HG02840 (cell line): ENCODE measurements around the gene WWC1.

Experiments used
- ATAC-seq: cut with Tn5 transposase; IDR thresholded peaks from one replicate; pipeline ENCODE4 v1.9.1; 2021; ENCODE audit warnings: mild to moderate bottlenecking, moderate library complexity, moderate number of reproducible peaks; ENCODE audit not compliant: unreplicated experiment, low FRiP score

The WWC1 gene

GRCh38 chr5:168401880-168402279, 110.4 kb downstream of the WWC1 start:
- no peak for ATAC-seq

DNA sequence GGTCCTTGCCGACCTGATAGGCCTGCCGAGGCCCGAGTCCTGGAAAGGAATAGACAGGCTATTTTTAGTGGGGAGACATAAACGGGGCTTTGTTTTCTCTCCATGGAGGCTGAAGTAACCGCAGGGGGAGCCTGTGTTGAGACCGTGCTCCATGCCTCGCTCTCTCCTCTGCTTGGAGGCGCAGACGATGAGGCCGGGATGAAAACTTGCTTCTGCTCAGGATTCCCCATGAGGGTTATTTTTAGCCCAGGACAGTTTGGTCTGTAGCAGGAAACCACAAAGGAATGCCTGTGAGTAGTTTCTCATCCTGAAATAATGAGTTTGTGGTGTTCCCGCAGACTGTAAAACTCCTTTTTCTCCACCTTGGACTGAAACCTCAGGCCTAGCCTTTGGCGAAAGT, 112.9 kb downstream of the WWC1 start:
- no peak for ATAC-seq

GRCh38 chr5:168407211-168407610, 115.8 kb downstream of the WWC1 start:
- ATAC-seq: no peak

DNA sequence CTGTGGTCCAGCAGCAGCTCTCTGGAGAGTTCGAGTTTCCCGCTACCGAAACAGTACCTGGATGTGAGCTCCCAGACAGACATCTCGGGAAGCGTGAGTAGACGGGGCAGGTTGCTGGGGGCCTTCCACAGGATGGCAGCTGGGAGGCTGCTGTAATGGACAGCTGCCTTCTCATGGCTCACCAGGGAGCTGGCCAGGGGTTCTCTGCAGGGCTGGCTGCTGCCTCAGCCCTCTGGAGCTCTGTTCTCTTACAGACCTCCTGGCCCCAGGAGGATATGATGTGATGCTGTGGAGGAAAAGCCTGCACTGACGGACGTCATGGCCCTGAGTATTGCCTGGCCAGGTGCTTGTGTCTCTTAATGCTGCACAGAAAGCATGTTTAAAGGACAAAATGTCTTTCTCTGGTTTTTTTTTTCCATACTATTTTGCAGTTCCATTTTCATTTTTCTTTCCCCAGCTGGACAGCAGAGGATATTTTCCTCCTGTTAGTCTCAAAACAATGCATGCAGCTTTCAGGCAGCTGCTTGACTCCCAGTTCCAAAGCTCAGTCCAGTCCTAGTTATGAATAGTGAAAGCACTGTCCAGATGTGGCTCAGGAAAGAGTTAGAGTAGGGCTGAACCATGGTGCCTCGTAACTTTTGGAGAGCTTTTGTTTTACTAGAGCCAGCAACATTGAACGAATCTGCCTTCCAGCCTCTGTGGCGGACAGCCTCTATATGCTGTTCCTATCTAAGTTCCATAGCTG, 117.3 kb downstream of the WWC1 start:
- ATAC-seq: no peak

DNA sequence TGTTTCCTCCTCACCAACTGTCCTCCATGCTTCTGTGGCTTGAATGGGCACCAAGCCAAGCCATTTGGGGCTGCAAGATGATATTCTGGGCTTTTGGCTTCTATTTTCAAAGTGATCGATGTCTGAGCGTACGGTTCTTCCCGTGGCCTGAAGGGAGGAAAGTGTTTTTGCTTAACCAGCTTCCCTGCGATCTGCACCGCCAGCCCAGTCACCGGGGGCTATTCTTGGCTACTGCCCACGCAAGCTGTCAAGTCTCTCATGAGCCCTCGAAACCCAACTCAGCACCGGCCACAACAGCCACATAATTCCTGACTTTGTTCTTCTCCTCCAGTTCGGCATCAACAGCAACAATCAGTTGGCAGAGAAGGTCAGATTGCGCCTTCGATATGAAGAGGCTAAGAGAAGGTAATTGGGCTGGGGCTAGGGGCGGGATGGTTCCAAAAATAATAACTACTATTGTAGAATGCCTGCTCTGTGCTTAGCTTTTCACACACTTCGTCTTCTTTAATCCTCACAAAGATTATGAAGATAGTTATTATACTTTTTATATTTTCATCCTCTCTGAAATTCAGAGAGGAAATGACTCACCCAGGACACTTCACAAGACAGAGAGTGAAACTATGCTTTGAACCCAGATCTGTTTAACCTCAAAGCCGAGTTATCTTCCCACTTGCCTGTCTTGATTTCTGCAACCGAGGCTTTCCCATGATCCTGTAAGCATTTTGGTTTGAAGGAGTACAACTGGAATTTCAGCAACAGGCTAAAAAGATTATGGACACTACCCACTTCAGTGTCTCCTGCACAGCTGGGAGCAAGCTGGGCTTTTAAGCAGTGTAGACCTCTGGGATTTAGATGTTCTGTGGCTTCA, 118.4 kb downstream of the WWC1 start:
- ATAC-seq: no peak

DNA sequence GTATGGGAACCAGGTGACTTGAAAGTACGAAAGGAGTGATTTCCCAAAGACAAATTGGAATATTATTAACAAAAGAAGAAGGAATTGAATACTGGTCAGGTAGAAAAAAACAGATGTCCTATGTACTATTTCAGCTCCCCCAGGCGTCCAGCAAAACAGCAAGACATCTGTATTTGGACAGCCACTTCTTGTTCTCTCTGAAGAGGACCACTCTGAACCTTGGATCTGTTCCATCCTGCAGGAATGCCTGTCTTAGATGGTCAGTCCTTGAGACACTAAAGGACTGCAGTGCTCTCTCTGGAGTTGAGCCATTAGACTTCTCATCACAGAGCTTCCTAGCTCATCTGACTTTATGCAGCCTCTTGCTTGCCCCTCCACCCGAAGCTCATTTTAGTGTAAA, 120.4 kb downstream of the WWC1 start:
- no peak for ATAC-seq

DNA sequence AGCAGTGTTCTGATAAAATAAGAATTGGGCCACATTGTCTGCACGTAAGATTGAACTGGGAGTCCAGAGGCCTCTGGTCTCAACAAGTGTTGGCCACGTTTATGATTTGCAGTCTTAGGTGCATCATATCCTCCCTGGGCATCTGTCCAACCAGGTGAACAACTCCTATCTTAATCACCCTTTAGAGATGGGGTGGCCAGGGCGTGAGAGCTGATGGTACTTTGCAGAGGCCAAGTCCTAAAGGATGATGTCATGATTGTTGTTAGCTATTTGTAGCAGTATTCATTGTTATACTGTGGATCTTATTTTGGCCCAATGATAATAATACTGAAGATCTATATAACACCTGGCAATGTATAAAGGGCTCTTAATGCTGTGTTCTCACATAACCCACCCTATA, 121.6 kb downstream of the WWC1 start:
- ATAC-seq: no peak

- ATAC-seq: no peak
Observed at GRCh38 chr5:168413596-168413995, 122.2 kb downstream of the WWC1 start.

DNA sequence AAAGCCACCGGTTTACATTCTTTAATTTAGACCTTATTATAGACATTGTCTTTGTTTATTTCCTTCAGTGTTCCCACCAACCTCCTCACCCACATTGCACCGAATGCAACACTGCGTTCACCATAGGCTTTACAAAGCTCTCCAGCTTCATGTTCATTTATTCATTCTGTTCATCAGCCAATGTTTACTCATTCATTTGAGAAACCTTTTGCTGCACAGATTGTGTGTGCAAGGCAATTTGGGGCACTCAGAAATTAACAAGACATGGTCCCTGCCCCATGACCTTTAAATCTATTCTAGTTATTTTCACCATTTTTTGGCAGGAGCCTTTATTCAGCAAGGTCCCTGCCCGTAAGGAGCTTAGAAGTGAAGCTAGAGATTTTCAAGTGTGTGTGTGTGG, 124.0 kb downstream of the WWC1 start:
- no peak for ATAC-seq

DNA sequence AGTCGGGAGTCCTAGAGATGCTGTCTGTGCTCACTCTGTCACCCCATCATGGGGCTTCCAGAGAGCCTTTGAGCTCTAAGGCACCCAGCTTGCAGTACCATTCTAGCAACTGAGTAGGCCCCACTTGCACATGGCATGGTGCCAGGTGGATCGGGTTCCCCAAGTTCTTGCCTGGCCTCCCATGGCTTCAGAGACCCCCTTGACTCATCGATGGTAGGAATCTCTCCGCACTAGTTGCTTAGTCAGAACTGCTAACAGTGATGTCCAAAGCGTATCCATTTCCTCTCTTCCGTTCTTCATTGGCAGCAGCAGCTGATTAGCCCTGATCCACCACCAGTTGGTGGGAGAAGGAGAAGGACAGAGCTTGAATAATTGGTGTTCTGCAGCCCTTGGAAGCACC, 124.5 kb downstream of the WWC1 start:
- no peak for ATAC-seq

- no peak for ATAC-seq
Observed at GRCh38 chr5:168417731-168418429, 126.4 kb downstream of the WWC1 start.

GRCh38 chr5:168420461-168420860, 129.0 kb downstream of the WWC1 start:
- no peak for ATAC-seq

- ATAC-seq: no peak
Observed at GRCh38 chr5:168422431-168422830, 131.0 kb downstream of the WWC1 start.

GRCh38 chr5:168423478-168423877, 132.0 kb downstream of the WWC1 start:
- no peak for ATAC-seq

DNA sequence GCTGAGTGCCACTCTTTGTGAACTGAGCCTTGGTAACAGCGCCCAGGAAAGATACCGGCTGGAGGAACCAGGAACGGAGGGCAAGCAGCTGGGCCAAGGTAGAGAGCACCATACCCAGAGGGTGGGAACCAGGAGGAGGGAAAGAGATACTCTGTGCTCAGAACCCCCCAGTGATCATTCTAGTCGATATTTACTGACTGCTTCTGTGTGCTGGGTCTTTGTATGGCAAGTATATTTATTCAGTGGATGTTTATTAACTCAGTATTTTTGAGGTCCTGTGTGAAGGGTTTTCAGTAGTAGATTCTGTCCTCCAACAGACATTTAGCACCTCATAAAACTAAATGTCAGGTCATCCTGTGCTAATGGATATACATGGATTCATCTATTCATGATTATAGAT, 132.5 kb downstream of the WWC1 start:
- ATAC-seq: no peak

DNA sequence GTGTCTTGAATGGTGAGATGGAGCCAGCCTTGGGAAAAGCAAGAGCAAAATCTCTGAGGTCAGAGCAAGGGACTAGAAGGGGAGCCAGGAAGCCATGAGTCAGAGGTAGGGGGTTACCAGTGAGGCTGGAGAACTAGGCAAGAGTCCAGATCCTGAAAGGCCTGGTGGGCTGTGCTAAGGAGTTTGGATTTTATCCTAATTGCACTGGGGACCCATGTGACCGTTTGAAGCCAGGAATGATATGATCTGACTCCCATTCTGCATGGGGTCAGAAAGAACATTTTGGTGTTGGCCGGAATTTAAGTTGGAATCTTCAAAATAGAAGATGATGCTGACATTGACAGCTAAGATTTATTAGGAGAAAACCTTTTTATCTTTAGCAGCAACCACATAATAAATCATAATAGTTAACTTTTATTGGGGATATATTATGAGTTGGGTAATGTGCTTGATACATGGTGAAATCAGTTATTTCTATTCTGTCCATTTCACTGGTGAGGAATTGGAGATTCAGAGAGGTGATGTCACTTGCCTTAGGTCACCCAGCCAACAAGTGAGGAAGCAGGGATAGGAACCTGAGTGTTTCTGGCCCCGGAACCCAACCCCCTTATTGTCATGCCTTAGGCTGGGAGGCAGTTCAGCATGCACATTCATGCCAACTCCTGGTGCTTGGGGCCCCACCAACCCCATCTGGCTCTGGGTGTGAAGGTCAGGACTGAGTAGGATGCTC, 133.3 kb downstream of the WWC1 start:
- no peak for ATAC-seq

DNA sequence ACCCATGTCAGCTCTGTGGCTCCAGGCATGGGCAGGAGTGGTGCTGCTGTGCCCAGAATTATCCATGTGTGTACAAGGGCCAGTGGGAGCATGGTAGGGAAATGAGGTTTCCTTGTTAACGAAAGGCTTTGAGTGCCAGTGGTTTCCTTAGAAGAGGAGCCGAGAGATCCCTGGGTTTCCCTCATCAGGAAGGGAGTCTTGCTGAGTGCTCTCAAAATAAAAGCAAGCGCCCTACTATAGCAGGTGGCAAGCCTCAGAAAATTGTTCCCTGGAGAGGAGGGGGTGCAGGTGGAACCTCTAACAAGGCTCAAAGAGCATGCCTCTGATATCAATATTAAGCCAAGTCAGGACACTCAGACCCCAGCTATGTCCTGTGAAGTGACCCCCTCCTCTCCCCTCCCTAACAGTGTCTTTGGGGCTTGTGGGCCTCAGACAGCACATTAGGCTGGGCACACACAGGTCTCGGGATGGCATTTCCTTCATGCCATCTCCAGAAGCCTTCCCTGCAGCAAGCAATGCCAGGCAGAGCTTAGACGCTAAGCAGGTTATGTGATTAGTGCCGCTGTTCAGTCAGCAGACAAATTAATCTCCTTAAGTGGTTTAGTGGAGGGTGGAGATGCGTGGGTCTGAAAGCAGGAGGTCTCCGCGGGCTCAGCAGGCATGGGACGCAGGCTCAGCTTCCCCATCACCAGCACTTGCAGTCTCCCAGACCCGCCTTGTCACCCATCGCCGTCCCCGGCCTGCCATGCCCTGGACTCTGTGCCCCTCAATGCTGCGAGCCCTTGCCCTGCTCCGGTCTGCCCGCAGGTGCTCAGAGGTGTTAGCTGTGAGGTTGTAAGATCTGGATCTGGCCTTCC, 134.8 kb downstream of the WWC1 start:
- no peak for ATAC-seq

- no peak for ATAC-seq
Observed at GRCh38 chr5:168426864-168427172, 135.4 kb downstream of the WWC1 start.

- ATAC-seq: no peak
Observed at GRCh38 chr5:168427224-168427623, 135.8 kb downstream of the WWC1 start.

GRCh38 chr5:168428552-168428951, 137.1 kb downstream of the WWC1 start:
- no peak for ATAC-seq
